Spleen (tissue), 11 donors: ENCODE measurements around the gene KRTAP5-7. TPM values are rescaled to one million over a fixed set of nuclear protein-coding genes. Genes with fewer than 3 reads are reported as not detected.
"Not testable (repeated sequence)": the region's sequence is repeated elsewhere in the genome, so short reads cannot be mapped to it uniquely, and the experiment has no call there.

Experiments used
- DNase-seq: peaks from one replicate; pipeline ENCODE4 v3.0.0-alpha.2; 2020
- H3K27ac ChIP-seq, 8 donors: fragments of 200-600 bp; sonication (generic) in 7 of 8; 1 replicate in 4 of 8; 2 replicates in 4 of 8; pipeline versions ENCODE4 v1.5.0 to v1.8.0; 2016 to 2021; ENCODE audit warnings: inconsistent platforms in 4 of 8, mild to moderate bottlenecking in 4 of 8, moderate library complexity in 1 of 8
- H3K27me3 ChIP-seq, 7 donors: fragments of 200-600 bp; sonication (generic) in 6 of 7; replicated peaks in 1 of 7; 1 replicate in 4 of 7; 2 replicates in 3 of 7; pipeline versions ENCODE4 v1.5.0 to v1.8.0; 2016 to 2021; ENCODE audit warnings: inconsistent platforms in 3 of 7, mild to moderate bottlenecking in 1 of 7
- H3K36me3 ChIP-seq, 6 donors: fragments of 200-600 bp; sonication (generic) in 5 of 6; 1 replicate in 4 of 6; 2 replicates in 2 of 6; pipeline versions ENCODE4 v1.5.0 to v1.8.0; 2016 to 2021; ENCODE audit warnings: inconsistent platforms in 2 of 6
- H3K4me1 ChIP-seq, 6 donors: fragments of 200-600 bp; sonication (generic) in 5 of 6; 1 replicate in 3 of 6; 2 replicates in 3 of 6; pipeline versions ENCODE4 v1.5.0 to v1.8.0; 2016 to 2021; ENCODE audit warnings: inconsistent platforms in 3 of 6
- H3K4me3 ChIP-seq, 8 donors: fragments of 200-600 bp; sonication (generic) in 7 of 8; 1 replicate in 4 of 8; 2 replicates in 4 of 8; pipeline versions ENCODE4 v1.5.0 to v1.8.0; 2016 to 2021; ENCODE audit warnings: inconsistent platforms in 4 of 8, mild to moderate bottlenecking in 4 of 8, moderate library complexity in 2 of 8
- H3K9me3 ChIP-seq, 8 donors: fragments of 200-600 bp; sonication (generic) in 7 of 8; 1 replicate in 4 of 8; 2 replicates in 4 of 8; pipeline versions ENCODE4 v1.5.0 to v1.8.0; 2016 to 2021; ENCODE audit warnings: inconsistent platforms in 4 of 8
- CTCF ChIP-seq, 11 experiments: fragments of 200-600 bp in 7 of 11; fragments of 450-650 bp in 4 of 11; sonication (generic) in 4 of 11; IDR thresholded peaks in 8 of 11; conservative IDR thresholded peaks in 3 of 11; 1 replicate in 7 of 11; 2 replicates in 4 of 11; pipeline versions ENCODE4 v1.4.0 to v1.8.0; 2016 to 2021; ENCODE audit warnings: antibody characterized with exemption in 11 of 11, inconsistent platforms in 4 of 11, mild to moderate bottlenecking in 1 of 11
- POLR2A ChIP-seq, 3 donors: fragments of 450-650 bp; IDR thresholded peaks; one replicate each; pipeline ENCODE4 v1.5.1; 2017; ENCODE audit warnings: antibody characterized with exemption in 3 of 3, mild to moderate bottlenecking in 1 of 3
- POLR2AphosphoS5 ChIP-seq, 3 donors: sonication (generic); formaldehyde crosslinking; IDR thresholded peaks; one replicate each; pipeline ENCODE4 v1.5.1; 2017; ENCODE audit warnings: antibody characterized with exemption in 3 of 3
- WGBS, 5 donors: extraction: QIAGEN DNeasy Blood & Tissue Kit in 3 of 5; methylation state at CpG; one replicate each; pipeline versions ENCODE4 v1.1.5 to v1.1.7; 2013 to 2018; 5-methylcytosine and 5-hydroxymethylcytosine counted together
- intact Hi-C: fragments of 100-400 bp; cut with DNase I; formaldehyde crosslinking; loops from one replicate; pipeline ENCODE4 v1.15.0; 2023; ENCODE audit warnings: low total_unique reads
- polyA plus RNA-seq, 3 donors: library from polyadenylated mRNA; stranded (reverse); fragments of 200-250 nt; gene quantifications; one replicate each; pipeline ENCODE4 v1.2.1, GENCODE V29; 2013
- total RNA-seq, 7 donors: library from RNA; depleted of rRNA in 3 of 7; stranded (reverse); fragments of >200 nt in 3 of 7; fragmentation: NEBNext Ultra II Directional in 4 of 7; extraction: Animal tissue kit (Norgen Biotek cat#: 25700) in 4 of 7; gene quantifications; one replicate each; pipeline versions ENCODE4 v1.1.0 to v1.2.1, GENCODE V29; 2016 to 2021
- donor health status: healthy with polysubstance abuse.
- donor health status: DM: no; HTN: no; CAD: no; lungs with moderate emphysema.
- donor health status: DM: no; HTN: no; CAD: no.
- donor health status: Bipolar disorder and iron deficiency.
- donor health status: healthy.
- donor health status: DM: no; HTN: no; CAD: no.
- donor health status: DM: yes; HTN: yes; CAD: no.

Gene KRTAP5-7
- total and polyA plus RNA-seq, 10 donors = 0.13 to 0.72 (median 0.53) TPM; not detected in 6

- TF ChIP-seq POLR2A (IDR thresholded peaks at IDR 0.05) (no peak), POLR2AphosphoS5 (IDR thresholded peaks at IDR 0.05) (peak in 1 of 3 donors; percentile 15)
- no peak for DNase-seq
- intact Hi-C loops = no loop called here
- Histone ChIP-seq H3K36me3 (no peaks in the 10 kb centered on the region), H3K9me3 (no peaks in the 10 kb centered on the region), H3K4me3 (no peak overlapping the region), H3K27me3 (peaks cover 0 to 29% (median 9%) of the 10 kb centered on the region in 7 donors), H3K27ac (no peak overlapping the region), H3K4me1 (no peaks in the 10 kb centered on the region)
- 62 to 73% (median 68%) methylated on average over 10 of the region's 10 CpGs for WGBS, 5 donors
Observed at GRCh38 chr11:71566081-71566620, 39.1 kb downstream of the KRTAP5-7 start.

GRCh38 chr11:71566626-71567599, 39.8 kb downstream of the KRTAP5-7 start:
- intact Hi-C loops, H3K9me3 ChIP-seq, H3K36me3 ChIP-seq, DNase-seq, H3K4me1 ChIP-seq, H3K4me3 ChIP-seq, H3K27ac ChIP-seq: not testable (repeated sequence)
- WGBS, 5 donors = 51 to 74% (median 70%) methylated on average over 18 to 21 of the region's 21 CpGs
- peaks cover 0 to 29% (median 9%) of the 10 kb centered on the region in 7 donors for H3K27me3 ChIP-seq

- peaks cover 0 to 29% (median 8%) of the 10 kb centered on the region in 7 donors for H3K27me3 ChIP-seq
- H3K9me3 ChIP-seq, DNase-seq, H3K4me3 ChIP-seq, H3K4me1 ChIP-seq, intact Hi-C loops, H3K27ac ChIP-seq, H3K36me3 ChIP-seq: not testable (repeated sequence)
- WGBS, 5 donors = 43 to 77% (median 71%) methylated on average over 8 of the region's 8 CpGs
Observed at GRCh38 chr11:71567633-71568032, 40.6 kb downstream of the KRTAP5-7 start.

- no peak for TF ChIP-seq CTCF (IDR thresholded peaks at IDR 0.05 in 8 of 11, conservative IDR thresholded peaks at IDR 0.05 in 3 of 11)
- TF ChIP-seq POLR2AphosphoS5 (IDR thresholded peaks at IDR 0.05) = peak in 1 of 3 donors; percentile 30
- peaks cover 0 to 20% (median 4%) of the 10 kb centered on the region in 7 donors for H3K27me3 ChIP-seq
- no peak for DNase-seq
- WGBS, 5 donors = 68 to 75% (median 70%) methylated on average over 8 of the region's 8 CpGs
- no peaks in the 10 kb centered on the region for H3K4me1 ChIP-seq
- intact Hi-C loops = no loop called here
- no peak overlapping the region for H3K27ac ChIP-seq
- H3K9me3 ChIP-seq = no peaks in the 10 kb centered on the region
- H3K4me3 ChIP-seq = no peak overlapping the region
- H3K36me3 ChIP-seq = no peaks in the 10 kb centered on the region
Observed at GRCh38 chr11:71568704-71569349, 41.8 kb downstream of the KRTAP5-7 start.

GRCh38 chr11:71571101-71571850, 44.2 kb downstream of the KRTAP5-7 start:
- H3K27me3 ChIP-seq, H3K36me3 ChIP-seq, intact Hi-C loops, H3K4me3 ChIP-seq, H3K4me1 ChIP-seq, DNase-seq, H3K27ac ChIP-seq, H3K9me3 ChIP-seq: not testable (repeated sequence)
- 79 to 89% (median 86%) methylated on average over 20 to 37 of the region's 39 CpGs for WGBS, 5 donors
